OCI-M2 (cell line): ENCODE data around the gene OXT.
A peak's percentile ranks its signal among the peaks of the same experiment; 100 is the strongest.
"Not testable (repeated sequence)": the region's sequence is repeated elsewhere in the genome, so short reads cannot be mapped to it uniquely, and the experiment has no call there.

Experiments used
- DNase-seq: peaks from one replicate; lab custom pipeline; 2025; ENCODE audit not compliant: unreplicated experiment; lab: John Stamatoyannopoulos, UW

OXT gene

GRCh38 chr20:3071610-3072529 is at the start of gene OXT:
Gene OXT (plus strand): TSS chr20:3071620. CDS start chr20:3071656, 36 bp downstream.
- no peak for DNase-seq

- no peak for DNase-seq
Measured at GRCh38 chr20:3021777-3022176, 49.6 kb upstream of the OXT start.

DNA sequence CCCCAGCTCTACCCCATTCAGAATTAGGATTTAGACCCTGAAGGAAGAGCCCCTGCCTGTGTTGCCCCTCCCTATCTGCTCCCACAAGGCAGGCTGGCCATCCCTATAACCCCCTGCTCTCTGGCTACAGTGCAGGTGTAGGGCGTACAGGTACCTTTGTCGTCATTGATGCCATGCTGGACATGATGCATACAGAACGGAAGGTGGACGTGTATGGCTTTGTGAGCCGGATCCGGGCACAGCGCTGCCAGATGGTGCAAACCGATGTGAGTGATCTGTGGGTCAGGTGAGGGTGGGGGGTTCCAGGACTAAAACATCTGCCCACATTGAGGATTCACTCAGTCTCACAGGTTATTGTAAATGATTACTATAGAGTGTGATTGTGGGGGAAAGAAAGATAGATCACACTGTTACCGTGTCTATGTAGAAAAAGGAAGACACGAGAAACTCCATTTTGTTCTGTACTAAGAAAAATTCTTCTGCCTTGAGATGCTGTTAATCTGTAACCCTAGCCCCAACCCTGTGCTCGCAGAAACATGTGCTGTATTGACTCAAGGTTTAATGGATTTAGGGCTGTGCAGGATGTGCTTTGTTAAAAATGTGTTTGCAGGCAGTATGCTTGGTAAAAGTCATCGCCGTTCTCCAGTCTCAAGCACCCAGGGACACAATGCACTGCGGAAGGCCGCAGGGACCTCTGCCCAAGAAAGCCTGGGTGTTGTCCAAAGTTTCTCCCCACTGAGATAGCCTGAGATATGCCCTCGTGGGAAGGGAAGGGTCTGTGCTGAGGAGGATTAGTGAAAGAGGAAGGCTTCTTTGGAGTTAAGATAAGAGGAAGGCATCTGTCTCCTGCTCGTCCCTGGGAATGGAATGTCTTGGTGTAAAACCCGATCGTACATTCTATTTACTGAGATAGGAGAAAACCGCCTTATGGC is 48.6 kb upstream of the OXT start:
- DNase-seq = not testable (repeated sequence)

- no peak for DNase-seq
Measured at GRCh38 chr20:3027987-3028386, 43.4 kb upstream of the OXT start.

DNA sequence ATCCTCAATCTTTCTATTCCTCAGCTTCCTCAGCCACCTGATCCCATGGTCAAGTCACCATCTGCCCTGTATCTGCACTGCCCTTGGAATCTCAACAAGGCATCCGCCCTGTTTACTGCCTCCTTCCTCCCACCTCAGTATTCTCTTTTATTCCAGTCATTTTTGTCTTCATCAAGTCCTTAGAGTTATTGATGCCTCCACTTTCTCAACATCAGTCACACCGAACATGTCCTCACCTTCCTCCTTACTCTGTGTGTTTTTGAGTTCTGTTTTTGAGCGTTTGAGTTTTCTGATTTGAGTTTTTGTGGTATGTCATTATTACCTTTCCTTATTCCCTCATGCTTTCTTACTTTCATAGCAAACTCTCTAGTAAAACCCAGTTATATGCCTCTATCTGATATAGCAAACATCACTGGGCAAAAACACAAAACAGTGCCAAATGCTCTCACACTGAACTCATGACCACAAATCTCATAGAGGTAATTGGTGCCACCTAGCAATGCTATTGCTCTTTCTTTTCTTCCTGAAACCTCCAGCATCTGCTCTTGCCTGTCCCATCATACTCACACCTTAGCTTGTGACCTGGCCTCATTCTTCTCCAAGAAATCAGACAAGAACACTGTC is 39.8 kb upstream of the OXT start:
- no peak for DNase-seq

- no peak for DNase-seq
Measured at GRCh38 chr20:3032624-3033023, 38.8 kb upstream of the OXT start.

DNA sequence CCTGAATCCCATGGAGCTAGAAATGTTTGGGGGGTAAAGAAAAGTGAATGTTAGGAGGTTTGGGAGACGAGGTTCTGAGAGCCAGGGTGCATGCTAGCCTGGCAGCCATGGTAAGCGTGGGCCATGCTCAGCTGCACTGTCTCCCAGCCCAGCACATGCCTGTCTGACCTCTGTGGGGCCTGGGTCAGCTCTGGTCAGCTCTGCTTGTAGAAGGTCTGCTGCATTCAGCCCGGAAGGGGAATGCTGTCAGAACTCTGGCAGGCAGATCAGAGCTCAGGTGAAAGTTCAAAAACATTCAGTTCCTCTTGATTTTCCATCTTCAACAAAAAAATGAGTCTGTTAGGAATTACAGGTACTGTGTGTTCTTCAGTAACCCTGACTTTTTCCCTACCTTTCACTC is 33.8 kb upstream of the OXT start:
- no peak for DNase-seq

GRCh38 chr20:3038454-3038853 is 33.0 kb upstream of the OXT start:
- no peak for DNase-seq

DNA sequence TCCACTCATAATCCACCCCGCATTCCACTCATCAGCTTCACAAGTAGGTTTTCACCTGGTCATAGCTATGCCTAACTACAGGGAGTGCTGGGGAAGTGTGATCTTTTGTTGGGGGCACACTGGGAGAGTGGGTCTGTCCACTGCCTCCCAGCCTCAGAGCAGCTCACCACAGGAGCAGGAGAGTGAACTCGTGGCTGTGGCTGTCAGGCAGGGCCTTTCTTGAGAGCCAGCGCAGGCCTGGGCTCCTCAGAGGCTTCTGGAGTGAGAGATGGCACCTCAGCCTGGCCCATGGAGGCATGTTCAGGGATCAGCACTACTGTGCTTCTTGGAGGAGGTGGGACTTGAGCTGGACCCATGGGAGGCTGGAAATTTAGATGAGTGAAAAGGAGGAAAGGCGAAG is 32.0 kb upstream of the OXT start:
- no peak for DNase-seq

GRCh38 chr20:3040086-3040485 is 31.3 kb upstream of the OXT start:
- DNase-seq = no peak

GRCh38 chr20:3041854-3042409 is 29.5 kb upstream of the OXT start:
- DNase-seq = no peak

- no peak for DNase-seq
Measured at GRCh38 chr20:3042625-3043024, 28.8 kb upstream of the OXT start.

DNA sequence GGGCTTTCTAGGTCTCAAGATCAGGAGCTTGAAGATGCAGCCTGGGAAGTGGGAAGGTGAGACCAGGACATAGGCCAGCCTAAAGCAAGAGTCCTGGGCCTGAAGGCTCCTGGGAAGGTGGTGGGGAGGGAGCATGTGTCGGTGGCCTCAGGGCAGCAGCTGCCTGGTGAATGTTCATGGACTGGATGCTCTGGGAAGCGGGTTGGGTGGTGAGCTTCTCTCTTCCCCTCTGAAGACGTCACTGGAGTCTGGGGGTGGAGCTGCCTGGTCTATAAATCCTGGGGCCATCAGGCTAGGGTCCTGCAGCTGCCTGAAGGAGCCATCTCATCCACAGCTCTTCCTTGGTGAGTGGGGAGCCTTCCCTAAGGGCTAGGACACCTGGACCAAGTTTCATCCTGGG is 28.1 kb upstream of the OXT start, which contains the start of gene GNRH2:
GNRH2 (plus strand) TSS at position 301 of the 400 bp plus-strand sequence. CDS start 793 bp downstream, outside the sequence.
- DNase-seq = no peak

- no peak for DNase-seq
Measured at GRCh38 chr20:3044336-3044965, 27.0 kb upstream of the OXT start.

DNA sequence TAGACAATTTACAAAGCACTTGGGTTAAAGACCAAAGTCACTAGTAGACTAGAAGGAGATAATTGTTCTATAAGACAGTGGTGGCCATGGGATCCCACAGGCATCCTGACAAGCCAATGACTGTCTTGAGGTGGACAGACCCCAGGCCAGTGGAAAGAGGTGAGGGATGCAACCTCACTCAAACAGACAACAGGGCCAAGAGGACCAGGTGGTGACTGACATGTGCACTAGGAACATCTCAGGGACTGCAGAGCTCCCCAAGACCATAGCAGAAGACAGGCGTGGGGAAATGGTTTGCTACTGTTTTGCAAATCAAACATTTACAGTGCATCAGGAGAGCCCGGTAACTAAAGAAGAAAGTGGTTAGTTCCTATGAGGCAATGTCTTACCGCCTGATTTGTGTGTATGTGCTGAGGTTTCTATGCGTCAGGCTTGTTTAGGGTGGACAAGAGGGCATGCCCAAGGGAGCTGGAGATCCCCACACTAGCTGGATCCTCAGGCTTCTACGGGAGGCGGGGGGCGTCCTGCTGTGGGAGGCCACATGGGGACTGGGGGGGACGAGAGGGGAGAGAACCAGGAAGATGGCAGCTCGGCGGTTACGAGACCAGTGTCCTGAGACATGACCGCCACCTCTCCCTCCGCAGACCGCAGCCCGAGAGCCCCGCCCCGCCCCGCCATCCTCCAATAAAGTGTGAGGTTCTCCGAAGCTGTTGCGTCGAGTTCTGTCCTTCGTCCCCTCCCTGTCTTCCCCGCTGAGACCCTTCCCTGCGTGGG is 26.2 kb upstream of the OXT start:
- peak; percentile 65 for DNase-seq

DNA sequence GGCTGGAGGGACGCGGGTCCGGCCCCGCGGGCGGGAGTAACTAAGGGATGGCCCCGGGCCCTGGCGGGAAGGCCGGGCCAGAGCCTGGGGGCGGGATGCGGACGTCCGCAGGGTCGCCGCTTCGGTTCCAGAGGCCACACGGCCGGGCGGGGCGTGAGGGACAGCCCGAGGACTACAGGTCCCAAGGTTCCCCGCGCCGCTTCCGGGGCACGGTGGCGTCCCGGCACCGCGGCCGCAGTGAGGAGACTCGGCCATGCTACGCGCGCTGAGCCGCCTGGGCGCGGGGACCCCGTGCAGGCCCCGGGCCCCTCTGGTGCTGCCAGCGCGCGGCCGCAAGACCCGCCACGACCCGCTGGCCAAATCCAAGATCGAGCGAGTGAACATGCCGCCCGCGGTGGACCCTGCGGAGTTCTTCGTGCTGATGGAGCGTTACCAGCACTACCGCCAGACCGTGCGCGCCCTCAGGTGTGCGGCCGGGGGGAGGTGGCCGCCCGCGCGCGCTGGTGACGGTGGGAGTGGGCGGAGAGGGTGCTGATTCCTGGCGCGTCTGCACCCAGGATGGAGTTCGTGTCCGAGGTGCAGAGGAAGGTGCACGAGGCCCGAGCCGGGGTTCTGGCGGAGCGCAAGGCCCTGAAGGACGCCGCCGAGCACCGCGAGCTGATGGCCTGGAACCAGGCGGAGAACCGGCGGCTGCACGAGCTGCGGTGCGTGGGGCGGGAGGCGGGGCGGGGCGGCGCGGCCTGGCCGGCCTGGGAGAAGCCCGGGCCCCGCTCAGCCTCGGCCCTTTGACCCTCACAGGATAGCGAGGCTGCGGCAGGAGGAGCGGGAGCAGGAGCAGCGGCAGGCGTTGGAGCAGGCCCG is 25.4 kb upstream of the OXT start, which contains the start of gene MRPS26:
MRPS26 (plus strand) TSS at position 237 of the 861 bp plus-strand sequence; CDS start at position 254, 17 bp downstream.
- DNase-seq = peak; percentile 65

DNA sequence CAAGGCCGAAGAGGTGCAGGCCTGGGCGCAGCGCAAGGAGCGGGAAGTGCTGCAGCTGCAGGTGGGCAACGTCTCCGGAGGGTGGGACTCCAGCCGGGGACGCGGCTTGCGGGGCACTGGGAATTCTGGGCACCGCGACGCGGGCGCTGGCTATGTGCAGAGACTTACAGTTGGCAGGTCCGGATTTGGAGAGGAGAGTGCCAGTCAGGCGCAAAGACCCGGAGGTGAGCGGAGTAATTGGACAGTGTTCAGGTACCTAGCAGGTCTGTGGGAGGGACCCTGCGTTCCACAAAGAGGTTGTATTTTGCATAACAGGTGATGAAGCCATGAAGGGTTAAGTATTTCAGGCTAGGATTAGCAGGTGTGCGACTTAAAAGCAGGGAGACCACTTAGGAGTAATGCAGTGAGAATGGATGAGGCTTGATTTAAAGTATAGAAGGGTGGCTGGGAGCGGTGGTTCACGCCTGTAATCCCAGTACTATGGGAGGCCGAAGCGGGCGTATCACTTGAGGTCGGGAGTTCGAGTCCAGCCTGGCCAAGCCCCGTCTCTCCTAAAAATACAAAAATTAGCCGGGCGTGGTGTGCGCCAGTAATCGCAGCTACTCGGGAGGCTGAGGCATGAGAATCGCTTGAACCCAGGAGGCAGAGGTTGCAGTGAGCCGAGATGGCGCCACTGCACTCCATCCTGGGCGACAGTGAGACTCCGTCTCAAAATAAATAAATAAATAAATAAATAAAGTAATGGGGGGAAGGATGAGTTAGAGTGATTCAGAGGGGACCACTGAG is 24.6 kb upstream of the OXT start:
- no peak for DNase-seq
